HG03439 (cell line): ENCODE data around the gene BRK1.
A peak's percentile ranks its signal among the peaks of the same experiment; 100 is the strongest.
"Not testable (repeated sequence)": the region's sequence is repeated elsewhere in the genome, so short reads cannot be mapped to it uniquely, and the experiment has no call there.

Source experiments
- ATAC-seq: cut with Tn5 transposase; IDR thresholded peaks from one replicate; pipeline ENCODE4 v1.9.1; 2021; ENCODE audit warnings: mild to moderate bottlenecking, moderate library complexity; ENCODE audit not compliant: unreplicated experiment

The BRK1 gene

GRCh38 chr3:10115326-10116137 lies at the start of gene BRK1:
Gene BRK1 (plus strand): TSS chr3:10115675. CDS start chr3:10115702, 27 bp downstream.
- ATAC-seq: peak; percentile 93

GRCh38 chr3:10070077-10070476 lies 45.4 kb upstream of the BRK1 start:
- not testable (repeated sequence) for ATAC-seq

- no peak for ATAC-seq
Observed at GRCh38 chr3:10074666-10075065, 40.8 kb upstream of the BRK1 start.

GRCh38 chr3:10081871-10082270 lies 33.6 kb upstream of the BRK1 start:
- no peak for ATAC-seq

GRCh38 chr3:10085738-10086137 lies 29.7 kb upstream of the BRK1 start:
- ATAC-seq: no peak

- no peak for ATAC-seq
Observed at GRCh38 chr3:10088256-10088655, 27.2 kb upstream of the BRK1 start.

- ATAC-seq: no peak
Observed at GRCh38 chr3:10090179-10090578, 25.3 kb upstream of the BRK1 start.

GRCh38 chr3:10090774-10091173 lies 24.7 kb upstream of the BRK1 start:
- not testable (repeated sequence) for ATAC-seq

GRCh38 chr3:10091387-10091786 lies 24.1 kb upstream of the BRK1 start:
- ATAC-seq: not testable (repeated sequence)

- no peak for ATAC-seq
Observed at GRCh38 chr3:10093678-10094077, 21.8 kb upstream of the BRK1 start.

- ATAC-seq: no peak
Observed at GRCh38 chr3:10099041-10099440, 16.4 kb upstream of the BRK1 start.

GRCh38 chr3:10106919-10107318 lies 8.6 kb upstream of the BRK1 start:
- no peak for ATAC-seq

GRCh38 chr3:10108091-10108490 lies 7.4 kb upstream of the BRK1 start, which contains the start of gene FANCD2OS:
Gene FANCD2OS (minus strand): TSS chr3:10108255. CDS start chr3:10104774, 3,481 bp downstream.
- no peak for ATAC-seq

- peak; percentile 27 for ATAC-seq
Observed at GRCh38 chr3:10116138-10116460, 624 bp downstream of the BRK1 start.

- ATAC-seq: no peak
Observed at GRCh38 chr3:10116928-10117327, 1.5 kb downstream of the BRK1 start.

GRCh38 chr3:10119376-10119775 lies 3.9 kb downstream of the BRK1 start:
- ATAC-seq: no peak

- ATAC-seq: no peak
Observed at GRCh38 chr3:10121064-10121463, 5.6 kb downstream of the BRK1 start.

- ATAC-seq: no peak
Observed at GRCh38 chr3:10122724-10123123, 7.2 kb downstream of the BRK1 start.

GRCh38 chr3:10135872-10136271 lies 20.4 kb downstream of the BRK1 start:
- not testable (repeated sequence) for ATAC-seq

- ATAC-seq: no peak
Observed at GRCh38 chr3:10136426-10137005, 21.0 kb downstream of the BRK1 start.

- no peak for ATAC-seq
Observed at GRCh38 chr3:10137178-10137577, 21.7 kb downstream of the BRK1 start.

- ATAC-seq: no peak
Observed at GRCh38 chr3:10140996-10141546, 25.6 kb downstream of the BRK1 start.
